ES-I3 (cell line): ENCODE measurements around the gene IGF2BP1.

ENCODE experiments used
- H3K36me3 ChIP-seq: 2 replicates; pipeline ENCODE4 v1.6.1; 2013; ENCODE audit warnings: mild to moderate bottlenecking, low read length, control low read depth, moderate library complexity; ENCODE audit not compliant: insufficient read depth
- H3K4me1 ChIP-seq: 2 replicates; pipeline ENCODE4 v1.6.1; 2013; ENCODE audit warnings: mild to moderate bottlenecking, control low read depth, low read length; ENCODE audit not compliant: insufficient read depth
- H3K9ac ChIP-seq: 2 replicates; pipeline ENCODE4 v1.6.1; 2013; ENCODE audit warnings: low read depth, mild to moderate bottlenecking, low read length, moderate library complexity
- H3K9me3 ChIP-seq: 2 replicates; pipeline ENCODE4 v1.6.1; 2013; ENCODE audit warnings: mild to moderate bottlenecking, low read length, moderate library complexity; ENCODE audit not compliant: control insufficient read depth, insufficient read depth

Gene IGF2BP1

DNA sequence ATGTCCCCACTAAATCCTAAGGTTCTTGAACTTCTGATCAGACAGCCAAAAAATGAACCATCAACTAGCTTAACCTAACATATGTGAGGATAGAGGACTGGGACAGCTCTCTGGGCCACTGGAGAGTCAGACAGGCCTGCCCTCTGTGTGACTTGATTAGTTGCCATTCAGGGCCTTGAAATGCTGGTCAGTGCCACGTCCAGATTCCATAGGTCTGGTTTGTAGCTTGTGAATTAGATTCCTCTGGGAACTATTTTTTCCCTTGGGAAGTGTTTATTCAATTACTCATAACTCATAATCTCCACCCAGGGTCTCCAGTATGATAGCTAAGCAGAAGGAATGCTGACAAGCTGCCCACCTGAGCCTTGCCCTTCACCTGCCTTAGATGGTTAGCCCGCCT is 48.2 kb downstream of the IGF2BP1 start:
- Histone ChIP-seq H3K4me1 (no peaks in the 10 kb centered on the region), H3K36me3 (peaks cover 73% of the 10 kb centered on the region), H3K9ac (no peak overlapping the region), H3K9me3 (no peaks in the 10 kb centered on the region)

DNA sequence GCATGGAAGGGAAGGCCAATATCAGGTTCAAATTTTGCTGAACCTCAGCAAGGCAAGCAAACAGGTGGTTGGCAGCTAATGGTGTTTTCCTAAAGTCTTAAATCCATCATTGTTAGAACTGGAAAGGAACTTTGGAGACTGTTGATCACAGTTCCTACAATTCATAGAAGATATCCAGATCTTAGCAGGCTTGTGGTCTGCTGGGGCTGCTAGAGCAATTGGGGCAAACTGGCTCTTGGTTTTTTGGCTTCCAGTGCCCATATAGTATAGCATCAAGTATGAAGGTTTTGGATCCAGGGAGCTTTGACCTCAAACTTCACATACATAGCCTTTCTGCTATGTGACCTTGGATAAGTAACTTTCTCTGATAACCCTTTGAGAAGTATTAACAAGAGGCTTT is 49.7 kb downstream of the IGF2BP1 start:
- peaks cover 68% of the 10 kb centered on the region for H3K36me3 ChIP-seq
- H3K4me1 ChIP-seq: no peaks in the 10 kb centered on the region
- H3K9ac ChIP-seq: no peak overlapping the region
- H3K9me3 ChIP-seq: no peaks in the 10 kb centered on the region

DNA sequence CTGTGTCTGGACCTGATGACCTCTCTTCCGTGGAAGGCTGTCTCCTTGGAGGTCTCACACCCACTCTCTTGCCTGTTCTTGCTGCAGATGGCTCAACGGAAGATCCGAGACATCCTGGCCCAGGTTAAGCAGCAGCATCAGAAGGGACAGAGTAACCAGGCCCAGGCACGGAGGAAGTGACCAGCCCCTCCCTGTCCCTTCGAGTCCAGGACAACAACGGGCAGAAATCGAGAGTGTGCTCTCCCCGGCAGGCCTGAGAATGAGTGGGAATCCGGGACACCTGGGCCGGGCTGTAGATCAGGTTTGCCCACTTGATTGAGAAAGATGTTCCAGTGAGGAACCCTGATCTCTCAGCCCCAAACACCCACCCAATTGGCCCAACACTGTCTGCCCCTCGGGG is 52.1 kb downstream of the IGF2BP1 start:
- Histone ChIP-seq H3K36me3 (peaks cover 50% of the 10 kb centered on the region), H3K9me3 (no peaks in the 10 kb centered on the region), H3K4me1 (peaks cover 23% of the 10 kb centered on the region), H3K9ac (no peak overlapping the region)

DNA sequence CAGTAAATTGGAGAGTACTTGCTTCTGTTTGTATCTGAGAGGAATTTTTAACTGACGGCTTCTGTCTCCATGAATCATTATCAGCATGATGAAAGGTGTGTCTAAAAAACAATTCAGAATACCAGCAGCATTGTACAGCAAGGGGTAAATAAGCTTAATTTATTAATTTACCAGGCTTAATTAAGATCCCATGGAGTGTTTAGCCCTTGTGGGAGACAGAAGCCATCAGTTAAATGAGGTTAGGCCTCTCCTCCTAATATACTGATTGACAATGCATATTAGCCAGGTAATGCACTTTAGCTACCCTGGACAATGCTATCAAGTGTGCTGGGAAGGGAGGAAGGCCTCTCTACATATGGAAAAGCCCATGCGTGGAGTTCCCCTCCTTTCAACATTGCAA is 53.4 kb downstream of the IGF2BP1 start:
- H3K4me1 ChIP-seq: peaks cover 33% of the 10 kb centered on the region
- peaks cover 38% of the 10 kb centered on the region for H3K36me3 ChIP-seq
- H3K9ac ChIP-seq: no peak overlapping the region
- no peaks in the 10 kb centered on the region for H3K9me3 ChIP-seq

DNA sequence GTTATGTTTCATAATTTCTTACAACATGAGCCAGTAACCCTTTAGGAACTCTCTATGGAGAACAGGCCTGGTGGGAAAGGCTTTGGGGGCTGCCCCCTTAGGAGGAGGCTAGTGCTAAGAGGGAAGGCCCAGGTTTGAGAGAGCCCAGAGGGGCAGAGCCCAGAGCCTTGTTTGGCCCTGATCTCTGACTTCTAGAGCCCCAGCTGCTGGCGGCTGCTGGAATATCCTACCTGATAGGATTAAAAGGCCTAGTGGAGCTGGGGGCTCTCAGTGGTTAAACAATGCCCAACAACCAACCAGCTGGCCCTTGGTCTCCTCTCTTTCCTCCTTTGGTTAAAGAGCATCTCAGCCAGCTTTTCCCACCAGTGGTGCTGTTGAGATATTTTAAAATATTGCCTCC is 54.1 kb downstream of the IGF2BP1 start:
- Histone ChIP-seq H3K9ac (no peak overlapping the region), H3K9me3 (no peaks in the 10 kb centered on the region), H3K4me1 (peaks cover 38% of the 10 kb centered on the region), H3K36me3 (peaks cover 38% of the 10 kb centered on the region)

DNA sequence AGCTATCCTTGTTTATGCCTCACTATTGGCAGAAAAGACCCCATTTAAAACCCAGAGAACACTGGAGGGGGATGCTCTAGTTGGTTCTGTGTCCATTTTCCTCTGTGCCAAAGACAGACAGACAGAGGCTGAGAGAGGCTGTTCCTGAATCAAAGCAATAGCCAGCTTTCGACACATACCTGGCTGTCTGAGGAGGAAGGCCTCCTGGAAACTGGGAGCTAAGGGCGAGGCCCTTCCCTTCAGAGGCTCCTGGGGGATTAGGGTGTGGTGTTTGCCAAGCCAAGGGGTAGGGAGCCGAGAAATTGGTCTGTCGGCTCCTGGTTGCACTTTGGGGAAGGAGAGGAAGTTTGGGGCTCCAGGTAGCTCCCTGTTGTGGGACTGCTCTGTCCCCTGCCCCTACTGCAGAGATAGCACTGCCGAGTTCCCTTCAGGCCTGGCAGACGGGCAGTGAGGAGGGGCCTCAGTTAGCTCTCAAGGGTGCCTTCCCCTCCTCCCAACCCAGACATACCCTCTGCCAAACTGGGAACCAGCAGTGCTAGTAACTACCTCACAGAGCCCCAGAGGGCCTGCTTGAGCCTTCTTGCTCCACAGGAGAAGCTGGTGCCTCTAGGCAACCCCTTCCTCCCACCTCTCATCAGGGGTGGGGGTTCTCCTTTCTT is 56.1 kb downstream of the IGF2BP1 start:
- peaks cover 38% of the 10 kb centered on the region for H3K4me1 ChIP-seq
- no peak overlapping the region for H3K9ac ChIP-seq
- H3K9me3 ChIP-seq: no peaks in the 10 kb centered on the region
- H3K36me3 ChIP-seq: peaks cover 32% of the 10 kb centered on the region

DNA sequence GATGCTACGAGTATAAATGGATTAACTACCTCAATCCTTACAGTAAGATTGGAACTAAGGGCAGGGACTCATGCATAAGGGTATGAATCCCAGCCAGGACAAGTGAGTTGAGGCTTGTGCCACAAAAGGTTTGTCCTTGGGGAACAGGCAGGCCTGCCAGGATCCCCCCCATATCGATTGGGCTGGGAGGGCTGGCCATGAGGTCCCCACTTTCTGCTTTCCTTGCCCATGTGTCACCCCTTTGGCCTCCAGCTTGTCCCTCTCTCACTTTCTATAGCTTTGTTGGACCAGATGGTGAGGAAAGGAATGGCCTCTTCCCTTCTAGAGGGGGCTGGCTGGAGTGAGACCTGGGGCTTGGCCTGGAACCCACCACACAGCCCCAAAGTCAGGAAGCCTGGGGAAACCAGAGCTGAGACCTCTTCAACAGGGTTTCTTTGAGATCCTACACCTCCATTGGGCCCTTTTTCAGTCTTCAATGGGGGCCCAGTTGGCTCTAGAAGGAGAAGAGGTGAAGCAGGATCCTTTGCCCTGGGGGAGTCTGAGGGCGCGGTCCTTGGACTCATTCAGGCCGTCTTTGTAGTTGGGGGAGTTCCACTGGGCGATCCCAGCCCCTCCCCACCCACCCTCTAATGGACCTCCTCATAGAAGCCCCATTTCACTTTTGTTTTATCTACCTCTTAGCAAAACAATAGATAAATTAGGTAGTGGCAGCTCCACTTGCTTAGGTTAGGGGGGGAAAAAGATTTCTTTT is 57.3 kb downstream of the IGF2BP1 start:
- Histone ChIP-seq H3K9ac (0 out of 2 replicates have a peak overlapping the region, but pooled peaks have one; percentile 4), H3K9me3 (no peaks in the 10 kb centered on the region), H3K36me3 (peaks cover 23% of the 10 kb centered on the region), H3K4me1 (peaks cover 38% of the 10 kb centered on the region)

DNA sequence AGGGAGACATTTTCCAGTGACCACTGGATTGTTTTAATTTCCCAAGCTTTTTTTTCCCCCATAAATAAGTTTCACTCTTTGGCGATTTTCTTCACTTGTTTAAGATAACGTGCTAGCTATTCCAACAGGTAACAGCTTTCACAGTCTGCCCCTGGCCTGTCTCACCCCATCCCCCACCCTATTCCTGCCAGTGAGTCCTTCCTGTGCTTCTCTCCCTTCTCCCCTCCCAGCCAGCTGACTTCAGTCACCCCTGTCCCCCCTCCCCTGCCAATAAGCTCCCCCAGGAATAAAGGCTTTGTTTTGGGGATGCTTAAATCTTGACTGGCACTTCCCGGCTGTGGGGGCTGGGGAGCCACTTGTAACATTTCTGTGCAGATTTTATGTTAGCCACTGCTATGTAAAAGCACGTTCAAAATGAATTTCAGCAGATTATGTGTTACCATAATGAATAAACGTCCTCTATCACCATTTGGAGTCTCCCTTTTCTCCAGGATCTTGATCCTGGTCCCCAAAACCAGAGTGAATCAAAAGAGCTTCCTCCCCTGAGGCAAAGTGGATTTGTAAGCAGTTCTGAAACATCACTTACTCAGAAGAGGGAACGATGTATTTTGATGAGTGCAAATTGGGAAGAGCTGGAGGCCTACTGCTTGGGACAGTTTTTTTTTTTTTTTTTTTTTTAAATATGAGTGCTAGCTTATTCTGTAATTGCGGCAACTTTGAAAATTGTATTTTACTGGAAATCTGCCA is 58.2 kb downstream of the IGF2BP1 start:
- peaks cover 15% of the 10 kb centered on the region for H3K36me3 ChIP-seq
- peaks cover 38% of the 10 kb centered on the region for H3K4me1 ChIP-seq
- H3K9ac ChIP-seq: no peak overlapping the region
- H3K9me3 ChIP-seq: no peaks in the 10 kb centered on the region

DNA sequence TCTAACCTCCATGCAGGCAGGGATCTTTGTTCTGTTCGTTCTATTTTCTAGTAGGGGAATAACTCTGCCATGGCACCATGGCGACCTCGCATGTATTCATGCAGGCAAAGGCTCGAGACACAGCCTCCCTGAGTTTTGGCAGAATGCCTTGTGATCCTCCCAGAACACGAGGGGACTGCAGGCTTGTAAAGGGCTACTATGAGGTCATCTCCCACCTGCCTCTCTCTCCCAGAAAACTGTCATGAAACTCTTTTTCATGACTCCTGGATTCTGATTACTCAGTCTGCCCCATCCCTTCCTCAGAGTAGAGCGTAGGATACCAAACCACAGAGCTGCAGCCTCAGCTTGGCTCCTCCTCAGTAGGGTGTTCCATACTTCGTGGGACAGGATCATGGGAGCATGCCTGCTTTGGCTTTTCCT is 64.3 kb downstream of the IGF2BP1 start:
- H3K4me1 ChIP-seq: no peaks in the 10 kb centered on the region
- H3K9ac ChIP-seq: no peak overlapping the region
- H3K36me3 ChIP-seq: no peaks in the 10 kb centered on the region
- no peaks in the 10 kb centered on the region for H3K9me3 ChIP-seq

DNA sequence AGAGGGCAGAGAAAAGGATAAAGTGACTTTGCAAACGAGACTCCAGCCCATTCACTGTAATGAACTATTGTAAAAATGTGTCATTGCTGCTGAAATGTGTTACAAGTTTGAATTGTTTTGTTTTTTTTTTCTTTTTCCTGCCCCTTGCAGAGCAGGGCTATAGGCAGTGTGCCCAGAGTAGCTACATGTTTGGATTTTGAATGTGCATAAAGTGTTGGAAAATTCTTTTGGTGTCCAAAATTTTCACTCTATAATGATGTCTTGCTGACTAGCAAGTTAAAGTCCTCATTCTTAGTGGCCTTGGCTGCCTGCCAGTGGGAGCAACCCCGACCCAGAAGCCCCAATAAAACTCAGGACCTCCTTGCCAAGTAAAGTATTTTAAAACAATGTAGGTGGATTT is 66.5 kb downstream of the IGF2BP1 start:
- H3K36me3 ChIP-seq: no peaks in the 10 kb centered on the region
- H3K9me3 ChIP-seq: no peaks in the 10 kb centered on the region
- no peak overlapping the region for H3K9ac ChIP-seq
- H3K4me1 ChIP-seq: peaks cover 7% of the 10 kb centered on the region; the same call in 1 of the 2 replicates

DNA sequence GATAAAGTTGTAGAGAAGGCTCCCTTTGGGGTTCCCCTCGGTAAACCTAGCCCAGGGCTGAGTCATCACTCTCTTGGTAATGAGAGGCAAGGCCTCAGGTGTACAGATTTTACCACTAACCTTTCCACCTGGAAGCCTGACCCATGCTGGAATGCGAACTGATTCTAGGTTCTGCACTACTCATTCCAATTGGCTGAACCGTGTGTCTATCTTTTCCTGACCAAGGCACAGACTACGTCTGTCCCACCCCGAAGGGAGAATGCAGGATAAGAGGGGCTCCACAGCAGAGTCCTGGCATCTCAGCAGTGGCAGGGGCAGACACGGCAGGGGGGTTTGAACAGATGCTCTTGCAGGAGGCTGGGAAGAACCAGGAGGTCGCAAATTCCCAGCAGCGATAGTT is 70.0 kb downstream of the IGF2BP1 start:
- peaks cover 7% of the 10 kb centered on the region; the same call in 1 of the 2 replicates for H3K4me1 ChIP-seq
- no peaks in the 10 kb centered on the region for H3K36me3 ChIP-seq
- H3K9ac ChIP-seq: no peak overlapping the region
- no peaks in the 10 kb centered on the region for H3K9me3 ChIP-seq

DNA sequence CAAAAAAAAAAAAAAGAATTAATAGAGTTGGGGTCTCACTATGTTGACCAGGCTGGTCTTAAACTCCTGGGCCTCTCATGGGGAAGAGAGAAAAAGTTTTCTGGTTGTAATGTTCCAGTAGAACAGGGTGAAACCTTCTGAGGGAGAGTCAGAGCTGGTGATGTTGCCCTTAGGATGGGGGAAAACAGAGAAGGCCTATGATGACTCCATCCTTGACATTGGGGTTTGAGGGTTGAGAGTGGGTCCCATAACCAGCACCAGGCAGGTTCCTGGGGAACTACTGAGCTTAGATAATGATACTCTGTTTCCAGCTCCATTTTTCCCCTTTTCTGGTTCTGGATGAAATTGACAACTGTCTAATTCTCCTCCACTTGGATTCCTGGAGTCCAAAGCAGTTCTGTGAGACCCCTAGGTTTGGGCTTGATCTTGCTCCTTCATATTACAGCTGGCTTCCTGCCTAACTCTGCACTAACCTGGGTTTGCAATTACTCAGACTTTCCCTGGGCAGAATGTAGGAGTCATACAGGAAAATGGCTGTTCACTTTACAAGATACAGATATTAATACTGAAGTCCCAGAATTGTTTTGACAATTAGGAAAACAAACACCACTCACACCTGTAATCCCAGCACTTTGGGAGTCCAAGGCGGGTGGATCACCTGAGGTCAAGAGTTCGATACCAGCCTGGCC is 72.5 kb downstream of the IGF2BP1 start:
- H3K36me3 ChIP-seq: no peaks in the 10 kb centered on the region
- H3K4me1 ChIP-seq: peaks cover 7% of the 10 kb centered on the region; the same call in 1 of the 2 replicates
- H3K9ac ChIP-seq: no peak overlapping the region
- H3K9me3 ChIP-seq: no peaks in the 10 kb centered on the region

DNA sequence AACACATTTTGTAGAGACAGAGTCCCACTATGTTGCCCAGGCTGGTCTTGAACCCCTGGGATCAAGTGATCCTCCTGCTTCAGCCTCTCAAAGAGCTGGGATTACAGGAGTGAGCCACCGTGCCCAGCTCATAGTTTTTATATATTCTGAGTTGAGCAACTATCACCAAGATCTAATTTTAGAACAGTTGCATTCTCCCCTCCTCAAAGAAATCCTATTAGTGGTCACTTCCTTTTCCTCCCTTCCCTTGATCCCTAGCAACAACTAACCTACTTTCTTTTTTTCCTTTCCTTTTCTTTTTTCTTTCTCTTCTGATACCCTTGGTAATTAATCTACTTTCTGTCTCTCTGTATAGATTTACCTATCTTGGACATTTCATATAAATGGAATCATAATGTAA is 73.9 kb downstream of the IGF2BP1 start:
- peaks cover 7% of the 10 kb centered on the region; the same call in 1 of the 2 replicates for H3K4me1 ChIP-seq

DNA sequence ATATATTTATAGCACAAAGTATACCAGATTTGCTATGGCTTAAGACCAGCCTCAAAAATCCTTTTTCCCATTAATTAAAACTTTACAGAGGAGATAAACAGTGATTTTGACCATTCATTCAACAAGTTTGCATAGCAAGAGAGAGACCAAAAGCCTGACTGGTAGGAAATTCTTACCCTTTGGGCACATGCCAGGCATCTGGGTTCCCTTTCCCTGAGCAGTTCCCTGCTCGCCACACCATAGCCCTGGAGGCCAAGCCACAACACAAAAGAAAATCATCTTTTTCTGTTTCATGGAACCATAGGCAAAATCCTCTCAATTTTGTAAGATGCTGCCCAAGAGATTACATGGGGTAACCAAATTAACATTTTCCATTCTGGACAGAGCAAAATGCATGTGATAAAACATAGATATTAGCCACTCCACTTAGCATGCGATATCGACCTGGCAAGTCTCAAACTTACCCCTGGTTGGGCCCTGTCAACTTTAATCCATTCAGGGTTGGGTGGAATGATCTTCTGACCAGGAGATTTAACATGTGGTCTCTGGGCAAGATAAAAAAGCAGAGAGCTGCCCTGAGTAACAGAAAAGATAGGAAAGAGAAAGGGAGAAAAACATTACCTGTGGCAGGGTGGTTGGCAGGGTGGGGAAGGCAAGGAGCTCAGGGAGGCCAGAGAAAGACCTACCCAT is 77.8 kb downstream of the IGF2BP1 start:
- no peaks in the 10 kb centered on the region for H3K4me1 ChIP-seq
- H3K9ac ChIP-seq: no peak overlapping the region
- H3K9me3 ChIP-seq: no peaks in the 10 kb centered on the region; the same call in 1 of the 2 replicates
- no peaks in the 10 kb centered on the region for H3K36me3 ChIP-seq

More for the DNA sequence above, 73.9 kb downstream of the IGF2BP1 start:
- Histone ChIP-seq H3K9ac (no peak overlapping the region), H3K9me3 (no peaks in the 10 kb centered on the region), H3K36me3 (no peaks in the 10 kb centered on the region)
